Activated T-helper 1 cell treated with anti-CD3 and anti-CD28 coated beads, Interleukin-2, amount 50 U/mL, for 16 hours (primary cell): ENCODE results near the gene SLC25A25.
A peak's percentile ranks its signal among the peaks of the same experiment; 100 is the strongest.
"Not testable (repeated sequence)": the region's sequence is repeated elsewhere in the genome, so short reads cannot be mapped to it uniquely, and the experiment has no call there.

Experiments used
- DNase-seq, 2 donors: peaks; one replicate each; pipeline ENCODE4 v3.0.0-alpha.2; 2020; ENCODE audit warnings: low read depth in 1 of 2, low spot score in 1 of 2

Gene SLC25A25

GRCh38 chr9:128051932-128052709, 15.9 kb upstream of the SLC25A25 start:
- no peak for DNase-seq

GRCh38 chr9:128053560-128053959, 14.5 kb upstream of the SLC25A25 start:
- no peak for DNase-seq

GRCh38 chr9:128054087-128054486, 13.9 kb upstream of the SLC25A25 start:
- no peak for DNase-seq

GRCh38 chr9:128055344-128056040, 12.5 kb upstream of the SLC25A25 start:
- no peak for DNase-seq

- DNase-seq = no peak
These were observed 11.9 kb upstream of the SLC25A25 start for GRCh38 chr9:128056086-128056485.

- DNase-seq = no peak
These were observed 10.9 kb upstream of the SLC25A25 start for GRCh38 chr9:128056887-128057723.

GRCh38 chr9:128057724-128058409, 10.2 kb upstream of the SLC25A25 start:
- no peak for DNase-seq

GRCh38 chr9:128059365-128059983, 8.6 kb upstream of the SLC25A25 start:
- no peak for DNase-seq

GRCh38 chr9:128061275-128061960, 6.6 kb upstream of the SLC25A25 start:
- no peak for DNase-seq

GRCh38 chr9:128062279-128062678, 5.8 kb upstream of the SLC25A25 start:
- DNase-seq = no peak

GRCh38 chr9:128062846-128063831, 4.9 kb upstream of the SLC25A25 start:
- DNase-seq = no peak

GRCh38 chr9:128065907-128066712, 1.9 kb upstream of the SLC25A25 start:
- DNase-seq = no peak

- peak; percentile 87 to 94 for DNase-seq
These were observed 1.1 kb upstream of the SLC25A25 start, which contains the start of gene NAIF1 for GRCh38 chr9:128066713-128067644. Gene NAIF1 (minus strand): TSS chr9:128067320. CDS start chr9:128067101, 219 bp downstream.

- DNase-seq = no peak
These were observed 564 bp downstream of the SLC25A25 start for GRCh38 chr9:128068386-128069205.

GRCh38 chr9:128070874-128071273, 2.8 kb downstream of the SLC25A25 start:
- no peak for DNase-seq

GRCh38 chr9:128071475-128071874, 3.4 kb downstream of the SLC25A25 start:
- not testable (repeated sequence) for DNase-seq
